GM12891 (cell line): ENCODE measurements around the gene ALK.

ENCODE experiments used
- POLR2A ChIP-seq: IDR thresholded peaks from 2 replicates; pipeline ENCODE4 v1.6.1; 2011; ENCODE audit warnings: low read depth, low read length, control low read depth
- POLR2AphosphoS5 ChIP-seq: IDR thresholded peaks from 2 replicates; pipeline ENCODE4 v1.6.1; 2011; ENCODE audit warnings: low read depth, low read length, control low read depth

- TF ChIP-seq POLR2A (no peak), POLR2AphosphoS5 (no peak)
Measured at GRCh38 chr2:29782549-29783458, 138.6 kb downstream of the ALK start.
